GM18508 (cell line): ENCODE measurements around the gene EHBP1.

Experiments
- ATAC-seq: cut with Tn5 transposase; IDR thresholded peaks from one replicate; pipeline ENCODE4 v1.9.1; 2021; ENCODE audit warnings: moderate number of reproducible peaks; ENCODE audit not compliant: insufficient read depth, unreplicated experiment

Gene EHBP1

GRCh38 chr2:62931536-62931935 is 226.0 kb downstream of the EHBP1 start:
- ATAC-seq, result no peak

- no peak for ATAC-seq
Measured at GRCh38 chr2:62933398-62933917, 227.9 kb downstream of the EHBP1 start.

GRCh38 chr2:62934517-62934916 is 229.0 kb downstream of the EHBP1 start:
- no peak for ATAC-seq

GRCh38 chr2:62938126-62938525 is 232.6 kb downstream of the EHBP1 start:
- no peak for ATAC-seq

- ATAC-seq, result no peak
Measured at GRCh38 chr2:62939735-62940491, 234.4 kb downstream of the EHBP1 start.

- ATAC-seq, result no peak
Measured at GRCh38 chr2:62940697-62941096, 235.2 kb downstream of the EHBP1 start.

- ATAC-seq, result no peak
Measured at GRCh38 chr2:62941413-62941812, 235.9 kb downstream of the EHBP1 start.

- no peak for ATAC-seq
Measured at GRCh38 chr2:62944362-62944761, 238.8 kb downstream of the EHBP1 start.

- ATAC-seq, result no peak
Measured at GRCh38 chr2:62947403-62947802, 241.9 kb downstream of the EHBP1 start.

GRCh38 chr2:62956651-62957050 is 251.1 kb downstream of the EHBP1 start:
- no peak for ATAC-seq

GRCh38 chr2:62958206-62958605 is 252.7 kb downstream of the EHBP1 start:
- ATAC-seq, result no peak

- ATAC-seq, result no peak
Measured at GRCh38 chr2:62964050-62964449, 258.5 kb downstream of the EHBP1 start.

- no peak for ATAC-seq
Measured at GRCh38 chr2:62964671-62965070, 259.2 kb downstream of the EHBP1 start.

GRCh38 chr2:62966991-62967390 is 261.5 kb downstream of the EHBP1 start:
- no peak for ATAC-seq

- no peak for ATAC-seq
Measured at GRCh38 chr2:62968168-62968567, 262.7 kb downstream of the EHBP1 start.

- no peak for ATAC-seq
Measured at GRCh38 chr2:62968668-62969067, 263.2 kb downstream of the EHBP1 start.

GRCh38 chr2:62971936-62972335 is 266.4 kb downstream of the EHBP1 start:
- no peak for ATAC-seq

- no peak for ATAC-seq
Measured at GRCh38 chr2:62972601-62973000, 267.1 kb downstream of the EHBP1 start.

- no peak for ATAC-seq
Measured at GRCh38 chr2:62974999-62975398, 269.5 kb downstream of the EHBP1 start.

- ATAC-seq, result no peak
Measured at GRCh38 chr2:62991605-62992004, 286.1 kb downstream of the EHBP1 start.

- no peak for ATAC-seq
Measured at GRCh38 chr2:62992561-62992960, 287.0 kb downstream of the EHBP1 start.

- ATAC-seq, result no peak
Measured at GRCh38 chr2:62994206-62994605, 288.7 kb downstream of the EHBP1 start.
